K562 (cell line): Measurements from ENCODE around the gene SLC5A3. TPM values are rescaled to one million over a fixed set of nuclear protein-coding genes. Genes with fewer than 3 reads are reported as not detected.

ENCODE experiments used
- ATAC-seq: fragments of 200-7000 bp; cut with Tn5 transposase; 3 replicates; pipeline ENCODE4 v1.9.1; 2020; ENCODE audit warnings: moderate library complexity
- BruUV-seq: library from RNA; stranded (reverse); fragments of 400-500 nt; replicated peaks from 2 replicates; lab custom pipeline; 2021; lab: Mats Ljungman, UMichigan
- CTCF ChIA-PET: fragments of 300-600 bp; formaldehyde crosslinking; extraction: SDS; loops from one replicate; lab custom pipeline; 2021; ENCODE audit warnings: low intra/inter-chr PET ratio; lab: Yijun Ruan, JAX
- POLR2A ChIA-PET: fragments of 300-600, 350-650 bp; sonication (Branson Sonifier 250); formaldehyde crosslinking; extraction: SDS; loops from one replicate; lab custom pipeline; 2021; ENCODE audit warnings: antibody characterized with exemption, inconsistent platforms; lab: Yijun Ruan, JAX
- DNase-seq, 4 experiments: peaks; one replicate each; pipeline versions ENCODE4 v3.0.0 to v3.0.0-alpha.2; 2011 to 2018; ENCODE audit warnings: low spot score in 3 of 4, mixed read lengths in 3 of 4; ENCODE audit errors: extremely low read depth in 1 of 4
- FAIRE-seq: peaks from 2 replicates; lab custom pipeline; 2011; peaks lifted over from hg19 to GRCh38; lab: Jason Lieb, UNC
- H2AFZ ChIP-seq: 2 replicates; pipeline ENCODE4 v1.6.0; 2011; ENCODE audit warnings: low read depth, low read length, control low read depth, inconsistent platforms
- H3K27ac ChIP-seq: fragments of 200-600 bp; 3 replicates; pipeline ENCODE4 v1.8.0; 2011; ENCODE audit warnings: low read depth, mild to moderate bottlenecking, control low read depth, inconsistent platforms, low read length, moderate library complexity, mixed read lengths; ENCODE audit errors: extremely low read depth
- H3K27me3 ChIP-seq, 2 experiments: fragments of 300-600 bp in 1 of 2; 2 replicates in 1 of 2; 3 replicates in 1 of 2; pipeline versions ENCODE4 v1.6.0 to v1.8.0; 2011; ENCODE audit warnings: inconsistent platforms in 2 of 2, low read length in 2 of 2, mild to moderate bottlenecking in 1 of 2, mixed read lengths in 1 of 2, moderate library complexity in 1 of 2; ENCODE audit not compliant: control insufficient read depth in 2 of 2, insufficient read depth in 2 of 2
- H3K36me3 ChIP-seq: fragments of 300-600 bp; 3 replicates; pipeline ENCODE4 v1.8.0; 2011; ENCODE audit warnings: mild to moderate bottlenecking, low read length, inconsistent platforms; ENCODE audit not compliant: control insufficient read depth, insufficient read depth
- H3K4me1 ChIP-seq, 2 experiments: fragments of 200-600 bp in 1 of 2; replicated peaks in 1 of 2; 2 replicates in 1 of 2; 3 replicates in 1 of 2; pipeline versions ENCODE4 v1.5.1 to v1.8.0; 2011; ENCODE audit warnings: inconsistent platforms in 2 of 2, low read length in 2 of 2, mild to moderate bottlenecking in 1 of 2, mixed read lengths in 1 of 2, moderate library complexity in 1 of 2; ENCODE audit not compliant: control insufficient read depth in 2 of 2, insufficient read depth in 2 of 2
- H3K4me2 ChIP-seq: 2 replicates; pipeline ENCODE4 v1.6.1; 2011; ENCODE audit warnings: low read length, control low read depth, inconsistent platforms, mixed read lengths; ENCODE audit not compliant: insufficient read depth
- H3K4me3 ChIP-seq: fragments of 200-600 bp; sonication (generic), shearing (Covaris generic); 2 replicates; pipeline ENCODE4 v1.5.1; 2016; ENCODE audit warnings: control low read depth, inconsistent platforms
- H3K79me2 ChIP-seq: fragments of 200-600 bp; 3 replicates; pipeline ENCODE4 v1.8.0; 2011; ENCODE audit warnings: low read length, inconsistent platforms; ENCODE audit not compliant: control insufficient read depth, insufficient read depth
- H3K9ac ChIP-seq, 2 experiments: 2 replicates each; pipeline versions ENCODE4 v1.6.0 to v1.6.1; 2011; ENCODE audit warnings: low read depth in 2 of 2, low read length in 2 of 2, control low read depth in 1 of 2, inconsistent platforms in 1 of 2, mild to moderate bottlenecking in 1 of 2, mixed read lengths in 1 of 2; ENCODE audit not compliant: insufficient read depth in 1 of 2
- H3K9me1 ChIP-seq: one replicate; pipeline ENCODE4 v1.6.0; 2011; ENCODE audit warnings: inconsistent platforms, mild to moderate bottlenecking, low read length, moderate library complexity; ENCODE audit not compliant: control insufficient read depth, insufficient read depth
- H3K9me3 ChIP-seq: replicated peaks from 2 replicates; pipeline ENCODE4 v1.5.1; 2011; ENCODE audit warnings: low read depth, low read length, inconsistent platforms; ENCODE audit not compliant: control insufficient read depth, insufficient read depth
- H4K20me1 ChIP-seq: replicated peaks from 2 replicates; pipeline ENCODE4 v1.6.1; 2011; ENCODE audit warnings: low read length, inconsistent platforms, mixed read lengths; ENCODE audit not compliant: control insufficient read depth, insufficient read depth
- FOSL1 ChIP-seq: fragments of 200-800 bp; sonication (Bioruptor generic); conservative IDR thresholded peaks from 2 replicates; pipeline ENCODE4 v1.6.1; 2016; ENCODE audit warnings: missing genetic modification characterization, missing compliant biosample characterization
- GABPA ChIP-seq: fragments of 200-800 bp; sonication (Bioruptor generic); conservative IDR thresholded peaks from 2 replicates; pipeline ENCODE4 v1.6.1; 2016; ENCODE audit warnings: low read depth, missing genetic modification characterization, missing compliant biosample characterization
- U2AF1 ChIP-seq: fragments of 200-400 bp; formaldehyde crosslinking; optimal IDR thresholded peaks from 2 replicates; pipeline ENCODE3; 2017; ENCODE audit warnings: mild to moderate bottlenecking, low read depth, low read length, moderate library complexity
- ZNF764 ChIP-seq: fragments of 250-450 bp; sonication (Bioruptor Pico); IDR thresholded peaks from 2 replicates; pipeline ENCODE4 v1.4.0; 2020; ENCODE audit warnings: low read depth, mild to moderate bottlenecking, moderate library complexity
- WGBS: fragments of 100-300 bp; shearing (Covaris generic); methylation state at CpG from one replicate; pipeline ENCODE4 v1.1.6; 2016; ENCODE audit warnings: low coverage, mixed read lengths; ENCODE audit not compliant: insufficient coverage; ENCODE audit errors: missing lambda C conversion rate; 5-methylcytosine and 5-hydroxymethylcytosine counted together
- in situ Hi-C: fragments of 300-500 bp; cut with MboI; formaldehyde crosslinking; loops from 4 replicates; pipeline ENCODE4 v1.15.0; 2018; ENCODE audit warnings: inconsistent platforms, mixed read lengths
- intact Hi-C: fragments of 100-400 bp; cut with micrococcal nuclease; formaldehyde crosslinking; loops from 2 replicates; pipeline ENCODE4 v1.14.2; 2022
- polyA plus RNA-seq, 8 experiments: library from polyadenylated mRNA; depleted of rRNA in 4 of 8; stranded (reverse) in 5 of 8; unstranded in 3 of 8; fragments of >200 nt; fragmentation: Nextera tagmentation in 2 of 8; fragmentation: Illumina TruSeq in 1 of 8; extraction: Ambion mirVana in 2 of 8; extraction: Trizol in 1 of 8; gene quantifications; 2 replicates each; pipeline versions ENCODE4 v1.2.1 to v1.2.3, GENCODE V29; 2011 to 2014; ENCODE audit warnings: inconsistent platforms in 1 of 8, missing spikeins in 1 of 8
- total RNA-seq, 7 experiments: library from RNA; depleted of rRNA in 6 of 7; stranded (reverse); fragments of >200 nt in 6 of 7; fragmentation: Illumina TruSeq in 2 of 7; extraction: Trizol in 2 of 7; gene quantifications; 2 replicates each; pipeline versions ENCODE4 v1.2.1 to v1.2.3, GENCODE V29; 2011 to 2021; ENCODE audit warnings: low replicate concordance in 1 of 7

The SLC5A3 gene
- total and polyA plus RNA-seq, 9 of the 15 experiments (the other 6 are each of a cell fraction or from before 2014, with no cell fraction given), result 2.9 to 20.6 (median 9.0) TPM

DNA sequence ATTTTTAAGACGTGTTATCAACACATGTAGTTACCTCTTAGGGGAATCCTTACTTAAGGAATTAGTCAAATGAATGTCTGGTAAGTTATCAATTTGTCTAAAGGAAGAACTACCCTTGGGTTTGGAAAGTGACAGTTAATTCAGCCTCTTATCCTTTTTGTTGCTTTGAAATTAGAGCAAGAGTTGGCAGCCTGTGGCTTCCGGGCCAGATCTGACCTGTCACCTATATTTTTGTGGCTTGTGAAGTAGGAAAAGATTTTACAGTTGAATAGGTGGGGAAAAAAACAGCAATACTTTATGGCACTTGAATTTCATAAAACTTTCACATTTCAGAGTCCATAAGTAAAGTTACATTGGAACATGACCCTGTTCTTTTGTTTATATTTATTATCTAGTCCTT lies 5.5 kb downstream of the SLC5A3 start:
- Histone ChIP-seq H4K20me1 (peaks cover 8% of the 10 kb centered on the region; the same call in 1 of the 2 replicates), H3K4me3 (no peak overlapping the region)
- no peak for TF ChIP-seq ZNF764 (CRISPR knock-in tag)
- TF ChIP-seq GABPA (tag), result 0 out of 2 replicates have a peak, but pooled peaks have one; percentile 32

DNA sequence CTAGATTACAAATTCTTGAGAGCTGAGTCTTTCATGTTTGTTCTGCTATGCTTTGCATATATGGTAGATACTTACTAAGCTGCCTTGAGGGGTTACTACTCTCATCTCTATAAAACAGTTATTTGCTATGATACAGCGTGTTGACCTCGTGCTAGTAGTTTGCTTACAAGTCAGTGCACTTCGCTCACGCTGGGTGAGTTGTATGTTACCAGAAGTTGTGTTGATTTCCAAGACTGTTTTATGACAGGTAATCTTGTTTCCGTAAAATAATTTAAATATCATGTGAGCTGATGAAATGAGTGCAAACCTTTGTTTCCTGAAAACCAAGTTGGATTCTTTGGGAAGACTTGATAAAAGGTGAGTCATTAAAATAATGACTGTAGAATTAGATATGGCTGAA lies 7.3 kb downstream of the SLC5A3 start:
- Histone ChIP-seq H3K27ac (no peak overlapping the region), H3K79me2 (peaks cover 95% of the 10 kb centered on the region), H3K9me1 (no peaks in the 10 kb centered on the region), H2AFZ (no peak overlapping the region), H3K4me3 (no peak overlapping the region), H4K20me1 (no peaks in the 10 kb centered on the region), H3K4me1 (peaks cover 3 to 35% of the 10 kb centered on the region in 2 experiments; a peak in 3 of 5 replicates), H3K9me3 (no peaks in the 10 kb centered on the region), H3K9ac (no peak overlapping the region), H3K36me3 (peaks cover 73% of the 10 kb centered on the region), H3K4me2 (no peak overlapping the region), H3K27me3 (no peaks in the 10 kb centered on the region)
- 94% methylated on average over 5 of the region's 5 CpGs for WGBS
- CTCF ChIA-PET, result no interaction called here
- in situ Hi-C loops, result no loop called here
- no TSS peak for BruUV-seq
- POLR2A ChIA-PET, result interaction anchor here (1.0 to 1.9 kb wide), 3 partner anchors 8 to 19 kb away, joined by 3 to 5 read pairs (median 4); partner anchors contain the start of genes MRPS6 and SLC5A3
- no peak for TF ChIP-seq U2AF1
- 0 out of 2 replicates have a peak, but pooled peaks have one; percentile 33 for TF ChIP-seq FOSL1 (tag)
- no peak for DNase-seq
- intact Hi-C loops, result no loop called here
- ATAC-seq, result no peak
- FAIRE-seq, result no peak

More for the DNA sequence above, 5.5 kb downstream of the SLC5A3 start:
- WGBS, result 47% methylated on average over 2 of the region's 2 CpGs
- in situ Hi-C loops (no loop called here), intact Hi-C loops (loop anchor here (10.0 kb wide), 1 partner anchor 126 kb away; no protein-coding TSS in a partner anchor)
- no peaks in the 10 kb centered on the region for H3K9me3 ChIP-seq
- peak overlapping the region; percentile 10; the same call in 1 of the 3 replicates for H3K27ac ChIP-seq
- no peak overlapping the region for H2AFZ ChIP-seq
- H3K9ac ChIP-seq, result no peak overlapping the region
- BruUV-seq, result no TSS peak
- H3K4me1 ChIP-seq, result peaks cover 0 to 48% of the 10 kb centered on the region in 2 experiments; a peak in 3 of 5 replicates
- H3K79me2 ChIP-seq, result peaks cover 98% of the 10 kb centered on the region
- CTCF ChIA-PET, result no interaction called here
- H3K9me1 ChIP-seq, result no peaks in the 10 kb centered on the region
- ATAC-seq (no peak), DNase-seq (no peak), FAIRE-seq (no peak)
- H3K4me2 ChIP-seq, result no peak overlapping the region
- H3K36me3 ChIP-seq, result peaks cover 73% of the 10 kb centered on the region
- POLR2A ChIA-PET, result interaction anchor here (1.0 to 5.3 kb wide), 3 partner anchors 7 to 14 kb away, joined by 4 to 33 read pairs (median 6); no protein-coding TSS in a partner anchor
- H3K27me3 ChIP-seq, result no peaks in the 10 kb centered on the region
